GM10266 (cell line): ENCODE data around the gene RALGPS2.

Experiments
- DNase-seq: peaks from one replicate; pipeline ENCODE4 v3.0.0; 2012; ENCODE audit errors: extremely low spot score
- CTCF ChIP-seq: IDR thresholded peaks from 2 replicates; pipeline ENCODE4 v1.5.1; 2012; ENCODE audit warnings: mild to moderate bottlenecking, low read depth; ENCODE audit not compliant: control insufficient read depth, insufficient read depth; ENCODE audit errors: missing control alignments

The RALGPS2 gene

GRCh38 chr1:178962853-178963711 is 238.0 kb downstream of the RALGPS2 start:
- DNase-seq: no peak
- no peak for TF ChIP-seq CTCF

GRCh38 chr1:178964469-178965330 is 239.7 kb downstream of the RALGPS2 start:
- TF ChIP-seq CTCF: no peak
- DNase-seq: no peak

- no peak for TF ChIP-seq CTCF
- no peak for DNase-seq
Measured at GRCh38 chr1:178966312-178966711, 241.3 kb downstream of the RALGPS2 start.

- TF ChIP-seq CTCF: no peak
Measured at GRCh38 chr1:178969226-178969987, 244.4 kb downstream of the RALGPS2 start.

GRCh38 chr1:178970184-178970583 is 245.1 kb downstream of the RALGPS2 start:
- no peak for DNase-seq
- no peak for TF ChIP-seq CTCF

More at GRCh38 chr1:178969226-178969987, 244.4 kb downstream of the RALGPS2 start:
- no peak for DNase-seq
